Kidney (tissue), 14 donors: ENCODE measurements around the gene DNLZ. TPM values are rescaled to one million over a fixed set of nuclear protein-coding genes. Genes with fewer than 3 reads are reported as not detected.

ENCODE experiments used
- DNase-seq, 5 donors: peaks; one replicate each; pipeline ENCODE4 v3.0.0-alpha.2; 2013 to 2020
- FAIRE-seq: peaks from 2 replicates; lab custom pipeline; 2012; peaks lifted over from hg19 to GRCh38; lab: Jason Lieb, UNC
- H3K27ac ChIP-seq, 2 donors: one replicate each; pipeline ENCODE4 v1.7.0; 2013; ENCODE audit warnings: low read depth in 2 of 2, low read length in 2 of 2, inconsistent platforms in 1 of 2
- H3K27me3 ChIP-seq: one replicate; pipeline ENCODE4 v1.7.1; 2013; ENCODE audit warnings: low read length, inconsistent platforms; ENCODE audit not compliant: control insufficient read depth, insufficient read depth
- H3K36me3 ChIP-seq, 3 donors: one replicate each; pipeline versions ENCODE4 v1.7.0 to v1.7.1; 2013; ENCODE audit warnings: low read length in 3 of 3, control low read depth in 1 of 3, inconsistent platforms in 1 of 3; ENCODE audit not compliant: insufficient read depth in 3 of 3, control insufficient read depth in 2 of 3
- H3K4me1 ChIP-seq, 3 donors: one replicate each; pipeline versions ENCODE4 v1.7.0 to v1.7.1; 2013; ENCODE audit warnings: low read length in 3 of 3, inconsistent platforms in 1 of 3, low read depth in 1 of 3; ENCODE audit not compliant: control insufficient read depth in 2 of 3, insufficient read depth in 2 of 3
- H3K4me3 ChIP-seq, 3 donors: one replicate each; pipeline versions ENCODE4 v1.7.0 to v1.8.1; 2013; ENCODE audit warnings: low read length in 3 of 3, control low read depth in 1 of 3, inconsistent platforms in 1 of 3
- H3K9ac ChIP-seq, 3 donors: one replicate each; pipeline versions ENCODE4 v1.7.0 to v1.7.1; 2013; ENCODE audit warnings: low read length in 3 of 3, control low read depth in 1 of 3, inconsistent platforms in 1 of 3
- H3K9me3 ChIP-seq, 3 donors: one replicate each; pipeline versions ENCODE4 v1.7.0 to v1.7.1; 2013; ENCODE audit warnings: low read length in 3 of 3, control low read depth in 1 of 3, inconsistent platforms in 1 of 3; ENCODE audit not compliant: control insufficient read depth in 2 of 3, insufficient read depth in 1 of 3
- CTCF ChIP-seq: IDR thresholded peaks from 3 replicates; pipeline ENCODE4 v1.5.1; 2012; ENCODE audit warnings: mild to moderate bottlenecking, moderate library complexity, borderline replicate concordance; ENCODE audit not compliant: insufficient read depth; ENCODE audit errors: extremely low read depth
- intact Hi-C: fragments of 100-400 bp; cut with DNase I; formaldehyde crosslinking; loops from one replicate; pipeline ENCODE4 v1.11.1; 2022
- polyA plus RNA-seq: library from polyadenylated mRNA; stranded (reverse); fragments of 350-450 nt; fragmentation: Illumina TruSeq; extraction: RNeasy Lipid Tissue Mini Kit (QIAGEN cat#74804); gene quantifications from one replicate; pipeline ENCODE4 v1.2.3, GENCODE V29; 2014; ENCODE audit warnings: low read depth, low replicate concordance; ENCODE audit not compliant: insufficient read depth
- total RNA-seq: library from RNA; stranded (reverse); fragmentation: NEBNext Ultra II Directional; extraction: Animal tissue kit (Norgen Biotek cat#: 25700); gene quantifications from one replicate; pipeline ENCODE4 v1.2.1, GENCODE V29; 2021
- donor health status: control.
- donor health status: control.
- donor health status: control.
- donor health status: control.
- donor health status: control.
- donor health status: DM: yes; HTN: yes; CAD: no.
- donor health status: Normal renal cell carcinoma (clear cell type).

The DNLZ gene
- total and polyA plus RNA-seq, 2 donors from 2014 or later, result 22.1 to 30.4 TPM

- DNase-seq (no peak), FAIRE-seq (no peak)
- intact Hi-C loops, result no loop called here
- Histone ChIP-seq H3K4me3 (no peak overlapping the region), H3K36me3 (no peaks in the 10 kb centered on the region), H3K4me1 (peaks cover 0 to 10% (median 0%) of the 10 kb centered on the region in 3 donors), H3K27ac (no peak overlapping the region), H3K9ac (no peak overlapping the region), H3K9me3 (no peaks in the 10 kb centered on the region), H3K27me3 (no peaks in the 10 kb centered on the region)
- TF ChIP-seq CTCF, result no peak
Measured at GRCh38 chr9:136361047-136361753, 2.3 kb downstream of the DNLZ start.

- Histone ChIP-seq H3K27ac (no peak overlapping the region), H3K36me3 (no peaks in the 10 kb centered on the region), H3K27me3 (no peaks in the 10 kb centered on the region), H3K9ac (no peak overlapping the region), H3K9me3 (no peaks in the 10 kb centered on the region), H3K4me1 (peaks cover 0 to 10% (median 0%) of the 10 kb centered on the region in 3 donors), H3K4me3 (no peak overlapping the region)
- DNase-seq (no peak), FAIRE-seq (no peak)
- TF ChIP-seq CTCF, result no peak
- intact Hi-C loops, result no loop called here
Measured at GRCh38 chr9:136359774-136360718, 3.5 kb downstream of the DNLZ start.

GRCh38 chr9:136358888-136359287 lies 4.7 kb downstream of the DNLZ start:
- DNase-seq (no peak), FAIRE-seq (no peak)
- H3K36me3 ChIP-seq, result no peaks in the 10 kb centered on the region
- no peak overlapping the region for H3K27ac ChIP-seq
- TF ChIP-seq CTCF, result no peak
- H3K4me3 ChIP-seq, result no peak overlapping the region
- H3K9me3 ChIP-seq, result no peaks in the 10 kb centered on the region
- peaks cover 0 to 14% (median 0%) of the 10 kb centered on the region in 3 donors for H3K4me1 ChIP-seq
- no peak overlapping the region for H3K9ac ChIP-seq
- no peaks in the 10 kb centered on the region for H3K27me3 ChIP-seq
- intact Hi-C loops, result no loop called here
